AG09309 (cell line): ENCODE measurements around the gene SPINT2.
"Not testable (repeated sequence)": the region's sequence is repeated elsewhere in the genome, so short reads cannot be mapped to it uniquely, and the experiment has no call there.

ENCODE experiments used
- DNase-seq: peaks from one replicate; pipeline ENCODE4 v3.0.0-alpha.2; 2010; ENCODE audit warnings: low read depth
- H3K4me3 ChIP-seq: 2 replicates; pipeline ENCODE4 v1.5.1; 2011; ENCODE audit warnings: mild to moderate bottlenecking, low read depth, low read length, moderate library complexity; ENCODE audit not compliant: control insufficient read depth
- TF ChIP-seq, protein P1 (sequence below): IDR thresholded peaks from 2 replicates; pipeline ENCODE4 v1.5.1; 2011; ENCODE audit warnings: mild to moderate bottlenecking, low read depth, low read length, inconsistent platforms; ENCODE audit not compliant: insufficient read depth, control insufficient read depth; ENCODE audit errors: missing control alignments

The SPINT2 gene

DNA sequence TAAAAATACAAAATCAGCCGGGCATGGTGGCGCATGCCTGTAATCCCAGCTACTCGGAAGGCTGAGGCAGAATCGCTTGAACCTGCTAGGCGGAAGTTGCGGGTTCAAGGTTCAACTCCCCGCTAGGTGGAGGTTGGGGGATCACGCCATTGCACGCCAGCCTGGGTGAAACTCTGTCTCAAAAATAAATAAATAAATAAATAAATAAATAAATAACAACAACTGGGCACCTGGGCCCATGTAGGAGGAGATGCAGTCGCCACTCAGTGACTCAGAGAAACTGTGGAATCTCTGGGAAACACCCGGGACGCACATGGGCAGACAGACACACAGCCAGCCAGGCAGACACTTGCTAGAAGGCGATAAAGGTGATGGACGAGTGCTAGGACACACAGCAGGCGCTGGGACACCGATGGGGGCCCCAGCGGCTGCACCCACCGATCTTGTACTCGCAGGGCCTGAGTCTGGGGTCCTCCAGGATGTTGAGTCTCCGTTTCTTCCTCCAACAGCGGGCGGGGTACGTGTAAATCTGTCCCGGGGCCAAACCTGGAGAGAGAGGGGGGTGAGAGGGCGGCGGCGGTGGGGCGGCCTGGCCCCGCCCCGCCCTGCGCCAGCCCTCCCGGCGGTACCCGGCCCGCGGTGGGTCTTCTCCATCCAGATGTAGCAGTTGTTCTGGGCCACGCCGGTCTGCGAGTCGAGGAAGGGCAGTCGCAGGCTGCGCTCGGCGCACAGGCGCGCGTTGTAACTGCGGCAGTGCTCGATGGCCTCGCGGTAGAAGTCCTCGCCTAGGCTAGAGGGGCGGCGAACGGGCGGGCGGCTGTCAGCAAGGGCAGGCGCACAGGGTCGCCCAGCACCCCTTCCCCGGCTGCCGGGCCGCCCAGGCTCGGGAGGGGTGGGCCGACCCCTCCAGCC lies 42.2 kb upstream of the SPINT2 start:
- TF ChIP-seq, protein P1, sequence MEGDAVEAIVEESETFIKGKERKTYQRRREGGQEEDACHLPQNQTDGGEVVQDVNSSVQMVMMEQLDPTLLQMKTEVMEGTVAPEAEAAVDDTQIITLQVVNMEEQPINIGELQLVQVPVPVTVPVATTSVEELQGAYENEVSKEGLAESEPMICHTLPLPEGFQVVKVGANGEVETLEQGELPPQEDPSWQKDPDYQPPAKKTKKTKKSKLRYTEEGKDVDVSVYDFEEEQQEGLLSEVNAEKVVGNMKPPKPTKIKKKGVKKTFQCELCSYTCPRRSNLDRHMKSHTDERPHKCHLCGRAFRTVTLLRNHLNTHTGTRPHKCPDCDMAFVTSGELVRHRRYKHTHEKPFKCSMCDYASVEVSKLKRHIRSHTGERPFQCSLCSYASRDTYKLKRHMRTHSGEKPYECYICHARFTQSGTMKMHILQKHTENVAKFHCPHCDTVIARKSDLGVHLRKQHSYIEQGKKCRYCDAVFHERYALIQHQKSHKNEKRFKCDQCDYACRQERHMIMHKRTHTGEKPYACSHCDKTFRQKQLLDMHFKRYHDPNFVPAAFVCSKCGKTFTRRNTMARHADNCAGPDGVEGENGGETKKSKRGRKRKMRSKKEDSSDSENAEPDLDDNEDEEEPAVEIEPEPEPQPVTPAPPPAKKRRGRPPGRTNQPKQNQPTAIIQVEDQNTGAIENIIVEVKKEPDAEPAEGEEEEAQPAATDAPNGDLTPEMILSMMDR: no peak
- DNase-seq: no peak
- no peak overlapping the region for H3K4me3 ChIP-seq

DNA sequence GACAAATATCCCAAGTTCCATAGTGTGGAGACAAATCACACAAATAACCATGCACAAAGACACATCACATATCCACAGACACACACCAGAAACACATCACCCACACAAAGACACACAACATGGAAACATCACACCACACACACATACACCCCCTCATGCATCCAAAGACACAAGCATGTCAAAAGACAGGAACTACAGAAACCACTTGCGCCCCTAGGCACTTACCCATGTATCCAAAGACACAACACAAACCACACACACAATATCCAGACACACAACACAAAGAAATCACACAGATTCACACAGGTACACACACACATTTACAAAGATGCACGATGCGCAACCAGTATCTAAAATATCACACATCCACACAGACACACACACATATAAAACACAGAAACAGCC lies 41.3 kb upstream of the SPINT2 start:
- TF ChIP-seq, protein P1: no peak
- DNase-seq: no peak
- H3K4me3 ChIP-seq: no peak overlapping the region

DNA sequence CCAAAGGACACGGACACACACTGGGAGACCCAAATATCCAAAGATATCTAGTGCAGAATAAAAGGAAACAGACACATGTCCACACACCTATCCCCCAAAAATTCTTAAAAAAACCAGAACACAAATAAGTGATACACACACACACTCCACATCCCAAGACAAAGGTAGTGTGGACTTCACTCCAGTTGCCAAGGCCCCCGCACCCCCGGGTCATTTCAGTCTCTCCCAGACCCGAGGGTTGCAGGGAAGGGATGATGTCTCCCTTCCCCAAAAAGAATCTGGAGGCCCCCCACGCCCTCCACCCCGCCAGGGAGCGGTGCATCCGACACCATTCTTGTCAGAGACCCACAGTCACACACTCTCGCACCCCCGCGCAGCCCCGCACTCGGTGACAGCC lies 40.8 kb upstream of the SPINT2 start:
- no peak for DNase-seq
- peak overlapping the region; percentile 69 for H3K4me3 ChIP-seq
- TF ChIP-seq, protein P1: no peak

DNA sequence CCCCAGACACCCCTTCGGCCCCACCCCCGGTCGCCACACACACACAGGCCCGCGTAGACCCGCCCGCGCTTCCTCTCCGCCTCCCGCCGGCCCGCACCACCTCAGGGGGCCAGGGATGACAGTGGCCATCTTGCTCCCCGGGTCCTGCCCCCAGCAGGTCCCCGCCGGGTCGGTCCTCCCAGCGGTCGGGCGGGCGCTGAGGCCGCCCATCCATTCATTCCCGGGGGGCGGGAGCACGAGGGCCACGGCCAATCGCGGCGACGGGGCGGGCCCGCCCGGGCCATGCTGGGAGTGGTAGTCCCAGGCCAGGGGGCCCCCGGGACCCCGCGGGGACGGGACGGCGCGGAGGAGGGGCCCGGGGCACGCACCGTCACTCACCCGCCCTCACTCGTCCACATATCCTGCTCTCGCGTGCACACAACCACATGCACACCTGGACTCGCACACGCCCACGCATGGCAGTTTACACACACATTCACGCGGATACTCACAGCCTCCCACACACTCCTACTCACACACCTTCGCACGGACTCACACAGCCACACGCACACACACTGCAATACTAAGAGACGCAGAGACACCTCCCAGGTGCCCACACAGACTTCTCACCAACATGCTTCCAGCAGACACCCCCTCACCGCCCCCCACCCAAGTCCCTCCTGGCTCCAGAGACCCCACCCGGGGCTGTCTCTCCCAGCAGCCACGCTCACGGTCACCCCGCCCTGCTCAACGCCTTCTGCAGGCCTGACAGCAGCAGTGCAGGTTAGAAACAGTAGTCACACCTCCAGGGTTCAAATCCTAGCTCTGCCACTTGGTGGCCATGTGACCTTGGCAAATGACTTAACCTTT lies 40.1 kb upstream of the SPINT2 start, which contains the start of gene DPF1:
TSS of gene DPF1 (minus strand) at position 209 of the 849 bp plus-strand sequence. CDS start at position 129, 80 bp downstream.
- H3K4me3 ChIP-seq: peak within 1 kb of the TSS; percentile 69
- TF ChIP-seq, protein P1: no peak
- no peak for DNase-seq

DNA sequence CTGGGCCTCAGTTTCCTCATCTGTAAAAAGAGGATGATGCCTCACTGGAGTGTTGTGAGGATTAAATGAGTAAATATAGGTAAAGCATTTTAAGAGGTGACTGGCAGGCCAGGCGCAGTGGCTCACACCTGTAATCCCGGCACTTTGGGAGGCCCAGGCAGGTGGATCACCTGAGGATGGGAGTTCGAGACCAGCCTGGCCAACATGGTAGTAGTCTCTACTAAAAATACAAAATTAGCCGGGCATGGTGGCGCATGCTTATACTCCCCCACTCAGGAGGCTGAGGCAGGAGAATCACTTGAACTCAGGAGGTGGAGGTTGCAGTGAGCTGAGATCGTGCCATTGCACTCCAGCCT lies 39.5 kb upstream of the SPINT2 start:
- DNase-seq, H3K4me3 ChIP-seq: not testable (repeated sequence)

DNA sequence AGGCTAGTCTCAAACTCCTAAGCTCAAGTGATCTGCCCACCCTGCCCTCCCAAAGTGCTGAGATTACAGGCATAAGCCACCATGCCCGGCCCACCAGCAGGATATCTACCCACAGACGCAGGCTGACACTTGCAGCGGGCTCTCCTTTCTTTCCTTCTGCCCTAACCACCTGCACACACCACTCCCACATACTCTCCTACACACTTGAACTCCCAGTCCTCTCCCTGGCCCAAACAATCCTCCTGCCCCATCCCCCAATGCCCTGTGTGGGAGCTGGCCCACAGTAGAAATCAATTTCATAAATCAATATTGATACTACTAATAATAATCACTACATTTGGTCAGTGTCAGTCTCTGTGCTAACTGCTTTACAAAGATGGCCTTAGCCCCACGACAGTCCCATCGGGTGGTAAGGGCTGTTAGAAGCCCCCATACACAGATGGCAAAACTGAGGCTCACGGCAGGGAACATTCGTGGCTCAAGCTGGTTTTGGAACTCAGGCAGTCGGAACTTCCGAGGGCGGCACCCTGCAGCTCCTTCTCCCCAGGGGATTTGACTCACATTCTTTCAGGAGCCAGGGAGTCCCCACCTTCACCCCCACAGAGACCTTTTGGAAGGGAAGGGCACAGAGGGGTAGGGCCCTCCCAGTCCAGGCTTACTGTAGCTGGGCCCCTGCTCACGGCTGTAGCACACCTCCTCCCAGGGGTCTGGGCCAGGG lies 36.9 kb upstream of the SPINT2 start:
- H3K4me3 ChIP-seq: no peak overlapping the region
- DNase-seq: no peak
- TF ChIP-seq, protein P1: no peak
